Motor neuron (in vitro differentiated cells): ENCODE results near the gene CHD9NB. TPM values are rescaled to one million over a fixed set of nuclear protein-coding genes. Genes with fewer than 3 reads are reported as not detected.
A peak's percentile ranks its signal among the peaks of the same experiment; 100 is the strongest.
"Not testable (repeated sequence)": the region's sequence is repeated elsewhere in the genome, so short reads cannot be mapped to it uniquely, and the experiment has no call there.

ENCODE experiments used
- ATAC-seq, 8 experiments: fragments of 200-7000 bp; cut with Tn5 transposase; replicated peaks in 6 of 8; 2 replicates each; pipeline ENCODE4 v1.8.0; 2021; ENCODE audit warnings: mild to moderate bottlenecking in 8 of 8, moderate library complexity in 8 of 8
- H3K27ac ChIP-seq, 2 donors: fragments of 250-450 bp; sonication (Bioruptor Pico); 2 replicates each; pipeline ENCODE4 v1.9.0; 2021; ENCODE audit warnings: antibody characterized with exemption in 2 of 2, mild to moderate bottlenecking in 2 of 2, moderate library complexity in 1 of 2
- H3K4me1 ChIP-seq, 2 donors: fragments of 250-450 bp; sonication (Bioruptor Pico); replicated peaks in 1 of 2; 2 replicates each; pipeline ENCODE4 v1.6.1; 2021; ENCODE audit warnings: antibody characterized with exemption in 2 of 2, mild to moderate bottlenecking in 2 of 2, moderate library complexity in 1 of 2
- H3K4me3 ChIP-seq, 5 donors: fragments of 250-450 bp; sonication (Bioruptor Pico); 2 replicates each; pipeline ENCODE4 v1.9.0; 2021; ENCODE audit warnings: antibody characterized with exemption in 5 of 5, mild to moderate bottlenecking in 5 of 5, moderate library complexity in 4 of 5
- WGBS, 10 experiments: fragments of 450-650 bp; shearing (Covaris generic); methylation state at CpG; one replicate each; pipeline ENCODE4 v1.0.0; 2022; 5-methylcytosine and 5-hydroxymethylcytosine counted together
- in situ Hi-C, 9 experiments: fragments of 400-800 bp; cut with MboI; loops; one replicate each; pipeline ENCODE4 v1.15.0; 2021; ENCODE audit warnings: low sequenced_read_pairs in 9 of 9, low pct_unique_long_range_greater_than_20kb in 2 of 9; ENCODE audit not compliant: unreplicated experiment in 9 of 9
- total RNA-seq, 8 experiments: library from RNA; unstranded; fragments of 300-600 nt; gene quantifications; 2 replicates each; pipeline versions ENCODE4 v1.2.3 to v1.2.4, GENCODE V29; 2022

The CHD9NB gene
- total RNA-seq, 8 experiments from 2014 or later, result 0.05 to 20.8 (median 3.0) TPM; not detected in 2

GRCh38 chr16:53080345-53081031, 27.8 kb upstream of the CHD9NB start:
- ATAC-seq, result peak; percentile 81 to 94 (median 88)
- Histone ChIP-seq H3K4me3 (no peak overlapping the region), H3K27ac (peak overlapping the region in 1 of 2 donors; percentile 45), H3K4me1 (peaks cover 13 to 20% of the 10 kb centered on the region in 2 donors)
- 0 to 100% (median 43%) methylated on average over 1 to 5 of the region's 8 CpGs; no CpG with 5 or more reads in 3 of the 10 experiments for WGBS, 10 experiments
- in situ Hi-C loops, result no loop called here

GRCh38 chr16:53078765-53079485, 26.2 kb upstream of the CHD9NB start:
- 29 to 100% (median 90%) methylated on average over 1 to 5 of the region's 6 CpGs for WGBS, 10 experiments
- no peak for ATAC-seq

GRCh38 chr16:53078247-53078646, 25.6 kb upstream of the CHD9NB start:
- peaks cover 9 to 15% of the 10 kb centered on the region in 2 donors for H3K4me1 ChIP-seq
- no peak overlapping the region for H3K4me3 ChIP-seq
- ATAC-seq, result no peak
- H3K27ac ChIP-seq, result no peak overlapping the region
- in situ Hi-C loops, result no loop called here
- WGBS, 10 experiments, result 33 to 100% (median 93%) methylated on average over 1 to 2 of the region's 2 CpGs; no CpG with 5 or more reads in 2 of the 10 experiments

More at GRCh38 chr16:53078765-53079485, 26.2 kb upstream of the CHD9NB start:
- no peak overlapping the region for H3K4me3 ChIP-seq
- H3K4me1 ChIP-seq, result peaks cover 9 to 15% of the 10 kb centered on the region in 2 donors
- no peak overlapping the region for H3K27ac ChIP-seq
- in situ Hi-C loops, result no loop called here

DNA sequence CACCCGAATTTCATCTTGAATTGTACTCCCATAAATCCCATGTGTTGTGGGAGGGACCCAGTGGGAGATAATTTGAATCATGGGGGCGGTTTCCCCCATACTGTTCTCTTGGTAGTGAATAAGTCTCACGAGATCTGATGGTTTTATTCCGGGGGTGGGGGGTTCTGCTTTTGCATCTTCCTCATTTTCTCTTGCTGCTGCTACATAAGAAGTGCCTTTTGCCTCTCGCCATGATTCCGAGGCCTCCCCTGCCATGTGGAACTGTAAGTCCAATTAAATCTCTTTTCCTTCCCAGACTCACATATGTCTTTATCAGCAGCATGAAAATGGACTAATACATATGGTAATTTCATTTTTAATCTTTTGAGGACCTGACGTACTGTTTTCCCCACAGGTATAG, 22.8 kb upstream of the CHD9NB start:
- ATAC-seq, in situ Hi-C loops, H3K4me3 ChIP-seq, H3K27ac ChIP-seq: not testable (repeated sequence)
- peaks cover 3 to 14% of the 10 kb centered on the region in 2 donors for H3K4me1 ChIP-seq
- 85 to 100% (median 95%) methylated on average over 1 to 7 of the region's 7 CpGs; no CpG with 5 or more reads in 2 of the 10 experiments for WGBS, 10 experiments

DNA sequence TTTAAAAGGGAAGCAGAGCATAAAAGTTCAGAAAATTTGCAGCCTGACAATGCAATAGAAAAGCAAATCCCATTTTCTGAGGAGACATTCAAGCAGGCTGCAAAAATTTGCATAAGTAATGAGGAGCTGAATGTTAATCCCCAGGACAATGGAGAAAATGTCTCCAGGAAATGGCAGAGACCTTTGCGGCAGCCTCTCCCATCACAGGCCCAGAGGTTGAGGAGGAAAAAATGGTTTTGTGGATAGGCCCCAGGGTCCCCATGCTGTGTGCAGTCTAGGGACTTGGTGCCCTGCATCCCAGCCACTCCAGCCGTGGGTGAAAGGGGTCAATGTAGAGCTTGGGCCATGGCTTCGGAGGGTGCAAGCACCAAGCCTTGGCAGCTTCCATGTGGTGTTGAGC, 21.6 kb upstream of the CHD9NB start:
- not testable (repeated sequence) for ATAC-seq, H3K4me3 ChIP-seq, H3K4me1 ChIP-seq, H3K27ac ChIP-seq
- WGBS, 10 experiments, result 59 to 100% (median 100%) methylated on average over 1 to 2 of the region's 3 CpGs; no CpG with 5 or more reads in 5 of the 10 experiments
- in situ Hi-C loops, result loop anchor here in 4 of 9 experiments (25.0 kb wide), 2 partner anchors 88 to 138 kb away; no protein-coding TSS in a partner anchor

DNA sequence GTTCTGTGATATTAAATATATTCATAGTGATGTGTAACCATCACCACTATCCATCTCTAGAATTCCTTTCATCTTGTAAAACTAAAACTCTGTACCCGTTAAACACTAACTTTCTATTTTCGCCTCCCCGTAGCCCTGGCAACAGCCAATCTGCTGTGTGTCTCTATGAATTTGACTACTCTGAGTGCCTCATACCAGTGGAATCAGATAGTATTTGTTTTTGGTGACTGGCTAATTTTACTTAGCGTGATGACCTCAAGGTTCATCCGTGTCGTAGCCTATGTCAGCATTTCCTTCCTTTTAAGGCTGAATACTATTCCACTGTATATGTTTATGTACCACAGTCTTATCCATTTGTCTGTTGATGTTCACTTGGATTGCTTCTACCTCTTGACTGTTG, 20.3 kb upstream of the CHD9NB start:
- Histone ChIP-seq H3K4me3 (no peak overlapping the region), H3K4me1 (peaks cover 0 to 8% of the 10 kb centered on the region in 2 donors), H3K27ac (no peak overlapping the region)
- in situ Hi-C loops, result loop anchor here in 4 of 9 experiments (25.0 kb wide), 2 partner anchors 89 to 139 kb away; no protein-coding TSS in a partner anchor
- WGBS, 10 experiments, result 87 to 100% (median 100%) methylated on average over 1 to 3 of the region's 6 CpGs; no CpG with 5 or more reads in 2 of the 10 experiments
- ATAC-seq, result no peak

DNA sequence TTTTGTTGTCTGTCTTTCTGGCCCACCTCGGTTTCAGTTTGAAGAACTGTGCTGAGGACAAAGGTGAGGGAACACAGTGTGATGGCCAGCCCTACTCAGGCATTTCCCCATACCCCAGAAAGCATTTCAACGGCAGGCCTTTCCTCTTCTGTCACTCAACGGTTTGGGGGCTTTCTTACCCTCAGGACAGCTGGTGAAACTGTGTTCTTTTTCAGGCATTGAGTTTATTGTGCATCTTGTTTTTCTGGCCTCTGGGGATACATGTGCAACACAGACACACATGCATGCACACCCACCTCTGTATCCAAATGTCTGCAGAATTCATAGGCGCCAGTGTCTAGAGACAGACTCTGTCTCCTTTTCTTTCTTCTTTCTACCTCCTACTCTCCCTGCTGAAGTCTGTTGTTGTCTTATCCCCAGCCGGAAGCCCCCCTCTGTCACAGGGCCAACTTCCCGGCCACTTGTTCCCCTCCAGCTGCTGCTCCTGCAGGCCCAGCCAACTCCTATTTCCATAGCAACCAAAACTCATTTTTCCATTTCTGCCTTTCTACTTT, 19.1 kb upstream of the CHD9NB start:
- in situ Hi-C loops, result loop anchor here in 4 of 9 experiments (25.0 kb wide), 2 partner anchors 90 to 140 kb away; no protein-coding TSS in a partner anchor
- peak in 5 of 8 experiments; percentile 18 to 87 (median 63) for ATAC-seq
- H3K4me1 ChIP-seq, result peaks cover 0 to 8% of the 10 kb centered on the region in 2 donors
- H3K27ac ChIP-seq, result peak overlapping the region in 1 of 2 donors; percentile 0
- no peak overlapping the region for H3K4me3 ChIP-seq
- 14 to 70% (median 28%) methylated on average over 1 to 5 of the region's 6 CpGs for WGBS, 10 experiments

- no peak for ATAC-seq
- in situ Hi-C loops, result loop anchor here in 4 of 9 experiments (25.0 kb wide), 2 partner anchors 93 to 143 kb away; no protein-coding TSS in a partner anchor
- Histone ChIP-seq H3K4me1 (peaks cover 0 to 8% of the 10 kb centered on the region in 2 donors), H3K4me3 (no peak overlapping the region), H3K27ac (no peak overlapping the region)
- WGBS, 10 experiments, result 64 to 100% (median 94%) methylated on average over 1 to 2 of the region's 2 CpGs; no CpG with 5 or more reads in 1 of the 10 experiments
Measured at GRCh38 chr16:53069772-53070171, 17.1 kb upstream of the CHD9NB start.

DNA sequence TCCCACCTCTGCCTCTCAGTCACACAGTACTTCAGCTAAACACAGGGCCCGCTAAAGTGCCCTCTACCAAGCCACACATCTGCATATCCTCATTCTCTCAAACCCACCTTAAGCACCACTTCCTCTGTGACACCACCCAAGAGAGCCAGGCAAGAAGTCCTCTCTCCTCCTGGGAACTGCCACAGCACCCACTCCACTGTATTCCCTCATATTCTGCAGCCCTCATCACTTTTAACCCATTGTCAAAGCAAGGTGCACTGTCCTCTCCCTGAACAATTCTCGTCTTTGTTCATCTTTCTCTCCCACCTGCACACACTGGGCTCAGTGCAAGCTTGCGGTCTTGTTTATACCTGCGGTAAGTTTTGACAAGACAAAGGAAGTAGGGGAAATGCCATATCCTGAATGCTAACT, 15.7 kb upstream of the CHD9NB start:
- in situ Hi-C loops, result loop anchor here in 4 of 9 experiments (25.0 kb wide), 2 partner anchors 94 to 144 kb away; no protein-coding TSS in a partner anchor
- no peak for ATAC-seq
- peaks cover 0 to 8% of the 10 kb centered on the region in 2 donors for H3K4me1 ChIP-seq
- WGBS, 10 experiments, result 92 to 100% (median 100%) methylated on average over 1 to 4 of the region's 4 CpGs; no CpG with 5 or more reads in 2 of the 10 experiments
- no peak overlapping the region for H3K27ac ChIP-seq
- no peak overlapping the region for H3K4me3 ChIP-seq

- no peak overlapping the region for H3K27ac ChIP-seq
- WGBS, 10 experiments, result 100% methylated on average over 1 to 2 of the region's 2 CpGs; no CpG with 5 or more reads in 5 of the 10 experiments
- in situ Hi-C loops, result loop anchor here in 4 of 9 experiments (25.0 kb wide), 2 partner anchors 95 to 145 kb away; no protein-coding TSS in a partner anchor
- ATAC-seq, result no peak
- no peak overlapping the region for H3K4me3 ChIP-seq
- H3K4me1 ChIP-seq, result peaks cover 0 to 8% of the 10 kb centered on the region in 2 donors
Measured at GRCh38 chr16:53067675-53068074, 15.0 kb upstream of the CHD9NB start.

DNA sequence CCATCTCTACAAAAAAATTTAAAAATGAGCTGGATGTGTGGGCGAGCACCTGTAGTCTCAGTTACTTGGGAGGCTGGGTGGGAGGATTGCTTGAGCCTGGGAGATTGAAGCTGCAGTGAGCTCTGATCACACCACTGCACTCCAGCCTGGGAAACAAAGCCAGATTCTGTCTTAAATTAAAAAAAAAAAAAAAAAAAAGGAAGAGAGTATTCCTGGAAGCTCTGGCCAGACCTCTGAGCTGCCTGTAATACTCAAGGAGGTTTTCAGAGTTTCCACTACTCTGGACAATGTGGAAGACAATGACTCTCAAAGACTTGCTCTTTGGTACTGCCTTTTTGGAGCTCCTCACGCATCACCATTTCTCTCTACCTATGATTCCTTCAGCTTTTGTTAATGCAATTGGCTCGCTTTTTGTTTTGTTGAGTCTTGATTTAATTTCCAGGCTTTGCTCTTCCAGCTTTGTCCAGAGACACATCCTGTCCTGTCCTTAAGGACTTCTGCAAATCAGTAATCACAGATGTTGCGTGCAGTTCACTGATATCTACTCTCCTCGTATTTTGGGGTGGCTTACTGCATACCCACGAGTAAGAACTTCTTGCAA, 12.9 kb upstream of the CHD9NB start:
- Histone ChIP-seq H3K27ac (no peak overlapping the region), H3K4me3 (no peak overlapping the region), H3K4me1 (no peaks in the 10 kb centered on the region)
- ATAC-seq, result no peak
- in situ Hi-C loops, result loop anchor here in 4 of 9 experiments (25.0 kb wide), 2 partner anchors 97 to 147 kb away; no protein-coding TSS in a partner anchor
- 40 to 100% (median 86%) methylated on average over 1 to 5 of the region's 6 CpGs for WGBS, 10 experiments

- Histone ChIP-seq H3K27ac (no peak overlapping the region), H3K4me3 (no peak overlapping the region), H3K4me1 (no peaks in the 10 kb centered on the region)
- in situ Hi-C loops, result loop anchor here in 4 of 9 experiments (25.0 kb wide), 2 partner anchors 98 to 148 kb away; no protein-coding TSS in a partner anchor
- 67 to 83% methylated on average over 1 of the region's 1 CpG; no CpG with 5 or more reads in 8 of the 10 experiments for WGBS, 10 experiments
- no peak for ATAC-seq
Measured at GRCh38 chr16:53064081-53064578, 11.4 kb upstream of the CHD9NB start.
